ENCODE results near the gene RNF220.

RNF220 gene

GRCh38 chr1:44591381-44591780 is 186.3 kb downstream of the RNF220 start:
- DNase-seq, result no peak

GRCh38 chr1:44592208-44593145 is 187.4 kb downstream of the RNF220 start:
- DNase-seq, result no peak

GRCh38 chr1:44594353-44594752 is 189.3 kb downstream of the RNF220 start:
- no peak for DNase-seq

DNA sequence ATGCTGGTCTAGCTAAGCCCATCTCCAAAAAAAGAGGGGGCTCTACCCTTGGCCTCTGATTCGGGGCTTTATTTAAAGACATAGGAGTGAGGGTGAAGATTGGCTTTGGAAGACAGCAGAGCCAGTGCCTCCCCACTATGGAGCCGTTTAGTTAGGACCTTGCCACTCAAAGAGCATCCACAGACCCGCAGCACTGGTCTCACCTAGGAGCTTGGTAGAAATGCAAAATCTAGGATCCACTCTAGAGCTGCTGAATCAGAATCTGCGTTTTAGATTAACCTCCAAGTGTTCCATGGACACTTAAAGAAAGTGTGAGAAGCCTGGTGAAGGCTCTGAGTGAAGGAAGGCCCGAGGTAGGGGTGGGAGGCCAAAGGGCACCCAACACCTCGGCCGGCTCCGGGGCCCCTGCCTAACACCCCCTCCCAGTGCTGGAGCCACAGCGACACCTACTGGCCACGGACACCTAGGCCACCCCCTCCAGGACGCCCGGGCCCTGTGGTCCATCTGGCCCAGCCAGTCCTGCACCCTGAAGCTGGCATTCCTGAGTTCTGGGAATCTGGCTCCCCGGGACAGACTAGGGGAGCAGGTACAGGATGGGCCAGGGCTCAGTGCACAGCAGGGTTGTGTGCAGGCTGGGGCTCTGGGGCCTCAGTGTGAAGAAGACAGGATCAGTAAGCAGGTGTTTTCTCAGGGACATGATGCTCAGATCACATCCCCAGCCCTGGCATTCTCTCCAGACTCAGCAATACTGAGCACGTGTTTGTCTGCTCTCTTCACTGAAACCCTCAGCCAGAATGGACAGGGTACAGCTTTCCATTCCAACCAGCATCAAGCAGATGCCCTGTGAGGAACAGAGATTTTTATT is 190.0 kb downstream of the RNF220 start:
- peak; percentile 65 for DNase-seq

- DNase-seq, result no peak
Measured at GRCh38 chr1:44596511-44596910, 191.5 kb downstream of the RNF220 start.

DNA sequence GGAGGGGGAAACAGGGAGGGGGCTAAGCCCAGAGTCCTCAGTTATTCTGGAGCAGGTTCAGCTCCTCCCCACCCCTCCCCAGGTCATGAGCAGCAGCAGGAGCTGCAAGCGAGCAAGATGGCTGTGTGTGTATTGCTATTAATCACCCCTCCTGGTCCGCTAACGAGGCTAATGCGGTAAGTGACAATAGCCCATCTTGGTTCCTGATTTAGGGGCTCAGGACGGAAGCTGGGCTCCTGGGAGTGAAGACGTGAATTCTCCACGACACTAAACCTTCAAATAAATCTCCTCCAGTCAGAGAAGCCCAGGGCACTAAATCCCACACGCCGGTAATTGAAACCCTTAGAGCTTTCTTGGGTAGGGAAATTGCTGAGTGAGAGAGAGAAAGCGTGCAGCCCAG is 193.1 kb downstream of the RNF220 start:
- no peak for DNase-seq

GRCh38 chr1:44602634-44603628 is 197.9 kb downstream of the RNF220 start:
- peak; percentile 79 for DNase-seq

DNA sequence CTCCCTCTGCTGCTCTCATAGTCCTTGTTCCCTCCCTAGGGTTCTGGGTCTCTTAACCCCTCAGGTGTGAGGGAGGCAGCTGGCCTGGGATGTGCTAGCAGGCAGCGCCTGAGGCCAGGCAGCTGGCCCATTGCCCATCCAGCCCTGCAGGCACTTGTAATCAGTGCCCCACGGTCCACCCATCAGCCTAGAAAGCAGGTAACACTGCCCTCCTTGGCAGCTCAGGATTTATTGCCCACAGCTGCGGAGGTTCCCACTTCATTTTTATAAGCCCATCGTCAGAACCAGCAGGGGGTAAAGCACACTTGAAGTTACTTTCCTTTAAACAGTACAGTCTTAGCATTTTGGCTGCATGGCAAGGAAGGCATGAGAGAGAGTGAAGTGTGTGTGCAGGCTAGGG is 198.7 kb downstream of the RNF220 start:
- DNase-seq, result peak; percentile 93

GRCh38 chr1:44604157-44604955 is 199.3 kb downstream of the RNF220 start:
- DNase-seq, result no peak

DNA sequence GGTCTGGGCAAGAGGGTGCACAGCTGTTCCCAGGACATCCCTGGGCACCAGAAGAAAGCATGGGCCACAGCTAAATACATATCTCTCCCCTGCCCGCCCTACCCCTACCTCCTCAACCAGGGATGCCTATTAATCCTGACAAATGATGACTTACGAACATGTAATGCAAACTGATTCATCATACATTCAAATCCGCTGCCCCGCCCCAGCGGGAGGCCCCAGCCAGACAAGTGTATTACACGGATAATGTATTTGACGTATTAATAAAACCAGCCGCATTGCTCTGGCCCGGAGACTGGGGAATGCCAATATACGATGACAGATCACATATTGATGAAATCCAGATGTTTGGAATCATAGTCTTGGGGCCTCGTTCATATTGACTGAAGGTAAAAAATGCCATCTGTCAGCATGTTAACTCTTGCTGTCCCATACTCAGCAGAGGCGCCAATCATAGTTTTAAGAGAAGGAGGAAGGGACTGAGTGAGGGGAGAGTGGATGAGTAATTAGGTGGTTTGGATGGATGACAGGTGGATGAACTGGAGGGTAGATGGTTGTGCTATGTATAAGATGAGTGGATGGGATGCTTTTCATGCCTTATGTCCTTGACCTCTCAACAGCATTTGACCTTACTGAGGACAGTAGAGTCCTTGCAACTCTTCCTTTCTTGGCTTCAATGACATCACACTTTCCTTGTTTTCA is 201.0 kb downstream of the RNF220 start:
- DNase-seq, result no peak

DNA sequence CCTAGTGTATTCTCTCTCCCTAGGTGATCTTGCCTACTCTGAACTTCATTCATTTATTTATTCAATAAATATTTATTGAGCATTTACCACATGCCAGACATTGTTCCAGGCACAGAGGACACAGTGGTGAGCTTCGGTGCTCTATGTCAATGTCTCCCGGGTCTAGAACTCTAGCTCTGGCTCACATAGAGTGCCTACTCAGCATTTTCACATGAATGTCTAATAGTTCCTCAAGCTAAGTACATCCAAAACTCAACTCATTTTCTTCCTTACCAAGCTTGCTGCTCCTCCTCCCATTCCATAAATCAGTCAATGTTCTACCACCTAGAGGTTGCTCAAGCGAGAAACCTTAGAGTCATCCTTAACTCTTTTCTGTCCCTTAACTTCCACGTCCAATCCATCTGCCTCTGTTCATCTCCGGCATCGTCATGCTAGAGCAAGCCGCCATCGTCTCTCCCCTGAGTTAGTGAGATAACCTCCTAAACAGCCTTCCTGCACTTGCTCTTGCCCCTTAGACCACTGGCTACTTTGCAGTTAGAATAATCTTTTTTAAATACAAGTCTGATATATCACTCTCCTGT is 201.7 kb downstream of the RNF220 start:
- DNase-seq, result no peak

DNA sequence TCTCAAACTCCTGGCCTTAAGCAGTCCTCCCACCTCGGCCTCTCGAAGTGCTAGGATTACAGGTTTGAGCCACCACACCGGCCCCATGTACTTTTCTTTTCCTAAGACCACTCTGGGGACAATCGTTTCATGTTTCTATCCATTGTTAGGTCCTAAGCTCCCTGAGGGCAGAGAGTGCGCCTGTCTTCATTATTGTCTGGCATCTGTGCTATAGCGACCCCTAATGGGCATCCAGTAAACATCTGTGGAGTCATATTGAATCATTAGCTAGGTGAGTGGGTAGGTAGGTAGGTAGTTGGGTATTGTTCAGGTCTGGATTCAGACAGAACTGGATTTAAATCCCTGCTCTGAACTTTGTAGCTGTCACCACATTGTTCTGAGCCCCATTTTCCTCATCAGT is 203.1 kb downstream of the RNF220 start:
- DNase-seq, result no peak

GRCh38 chr1:44609412-44609767 is 204.3 kb downstream of the RNF220 start:
- peak; percentile 45 for DNase-seq

- DNase-seq, result no peak
Measured at GRCh38 chr1:44609768-44610526, 204.9 kb downstream of the RNF220 start.

DNA sequence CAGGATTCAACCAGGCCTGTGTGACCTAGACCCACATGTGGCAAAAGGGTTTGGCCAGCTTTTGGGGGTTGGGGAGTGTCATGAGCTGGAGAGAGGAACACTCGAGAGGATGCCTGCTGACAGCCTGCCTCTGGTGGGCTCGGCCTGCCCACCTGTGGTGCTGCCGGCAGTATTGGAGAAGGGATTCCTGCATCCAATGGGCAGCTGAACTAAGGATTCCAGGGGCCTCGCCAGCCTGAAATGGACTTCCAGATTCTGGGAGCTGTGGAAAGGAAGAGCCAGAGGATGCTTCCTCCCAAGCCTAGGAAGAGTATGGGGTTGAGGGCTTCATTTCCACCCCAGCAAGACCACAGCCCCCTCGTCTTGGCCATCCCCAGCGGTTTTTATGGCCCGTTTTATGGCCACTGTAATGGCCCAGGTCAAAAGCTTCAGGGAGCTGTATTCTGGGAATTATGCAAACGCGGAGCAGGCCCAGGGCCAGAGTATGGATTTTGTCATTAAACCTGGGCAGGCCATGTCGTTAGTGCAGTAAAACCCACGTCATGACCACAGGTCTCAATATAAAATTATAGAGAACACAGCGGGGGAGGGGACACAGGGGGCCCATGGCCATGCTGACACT is 205.6 kb downstream of the RNF220 start:
- DNase-seq, result no peak

GRCh38 chr1:44611419-44611818 is 206.4 kb downstream of the RNF220 start:
- DNase-seq, result no peak

DNA sequence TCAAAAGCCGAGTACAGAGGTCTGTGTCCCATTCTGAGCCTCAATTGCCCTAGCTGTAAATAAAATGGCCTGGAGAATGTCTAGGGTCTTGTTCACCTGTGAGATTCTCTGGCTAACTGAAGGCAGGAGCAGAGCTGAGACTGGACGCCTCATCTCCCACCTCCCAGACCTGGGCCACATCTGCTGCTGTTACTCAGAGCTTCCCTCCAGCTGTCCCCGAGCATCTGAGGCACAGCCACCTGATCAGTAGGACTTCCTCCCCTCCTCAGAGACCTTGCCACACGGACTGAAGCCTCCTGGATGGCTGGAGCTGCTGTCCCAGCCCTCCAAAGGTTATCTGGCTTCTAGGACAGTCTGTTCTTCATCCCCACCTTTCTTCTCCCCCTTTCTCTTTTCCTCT is 206.8 kb downstream of the RNF220 start:
- no peak for DNase-seq

DNA sequence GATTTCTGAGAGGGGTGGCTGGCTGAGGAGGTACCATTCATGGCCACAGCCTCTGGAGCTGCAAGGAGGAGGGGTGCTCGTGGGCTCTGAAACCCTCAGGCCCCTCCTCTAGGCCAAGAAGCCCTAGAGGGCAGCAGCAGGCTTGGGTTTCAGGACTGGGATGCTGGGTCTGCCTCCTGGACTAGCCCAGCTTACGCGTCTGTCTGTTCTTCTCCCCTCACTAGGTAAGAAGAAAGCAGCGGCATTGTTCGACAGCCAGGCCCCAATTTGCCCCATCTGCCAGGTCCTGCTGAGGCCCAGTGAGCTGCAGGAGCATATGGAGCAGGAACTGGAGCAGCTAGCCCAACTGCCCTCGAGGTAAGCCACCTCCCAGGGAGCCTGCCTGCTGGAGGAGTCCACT is 208.9 kb downstream of the RNF220 start:
- DNase-seq, result no peak

- DNase-seq, result no peak
Measured at GRCh38 chr1:44616284-44616990, 211.4 kb downstream of the RNF220 start.

Measured in NCI-H146 (cell line).